SK-N-SH (cell line): ENCODE results near the gene C12orf42. TPM values are rescaled to one million over a fixed set of nuclear protein-coding genes. Genes with fewer than 3 reads are reported as not detected.

Experiments
- CTCF ChIA-PET: fragments of 300-600, 350-600 bp; formaldehyde crosslinking; extraction: SDS; loops from one replicate; lab custom pipeline; 2021; lab: Yijun Ruan, JAX
- POLR2A ChIA-PET: fragments of 350-600 bp; sonication (Branson Sonifier 250); formaldehyde crosslinking; extraction: SDS; loops from one replicate; lab custom pipeline; 2020; ENCODE audit warnings: antibody characterized with exemption, inconsistent platforms; lab: Yijun Ruan, JAX
- DNase-seq: peaks from one replicate; pipeline ENCODE4 v3.0.0; 2012
- H2AFZ ChIP-seq: fragments of 200-600 bp; sonication (generic); 2 replicates; pipeline ENCODE4 v1.8.1; 2016; ENCODE audit warnings: antibody characterized with exemption, mild to moderate bottlenecking, low read depth
- H3F3A ChIP-seq: fragments of 200-600 bp; sonication (generic); replicated peaks from 2 replicates; pipeline ENCODE3; 2016; ENCODE audit warnings: antibody characterized with exemption, mild to moderate bottlenecking; ENCODE audit not compliant: insufficient read depth
- H3K27ac ChIP-seq, 2 experiments: fragments of 200-500 bp in 1 of 2; fragments of 200-600 bp in 1 of 2; sonication (Bioruptor generic) in 1 of 2; sonication (generic), shearing (Covaris generic) in 1 of 2; 2 replicates each; pipeline versions ENCODE4 v1.5.1 to v1.6.1; 2014 to 2016; ENCODE audit warnings: low read depth in 2 of 2, inconsistent platforms in 1 of 2, low read length in 1 of 2, mild to moderate bottlenecking in 1 of 2, mixed read lengths in 1 of 2
- H3K27me3 ChIP-seq: fragments of 200-600 bp; sonication (generic), shearing (Covaris generic); 2 replicates; pipeline ENCODE4 v1.6.1; 2016; ENCODE audit warnings: mixed run types; ENCODE audit not compliant: insufficient read depth
- H3K36me3 ChIP-seq, 2 experiments: fragments of 200-500 bp in 1 of 2; fragments of 200-600 bp in 1 of 2; sonication (Bioruptor generic) in 1 of 2; sonication (generic) in 1 of 2; replicated peaks in 1 of 2; 2 replicates each; pipeline versions ENCODE3 to v1.5.1; 2014 to 2016; ENCODE audit warnings: low read length in 1 of 2, mild to moderate bottlenecking in 1 of 2; ENCODE audit not compliant: insufficient read depth in 2 of 2, control insufficient read depth in 1 of 2
- H3K4me1 ChIP-seq, 2 experiments: fragments of 200-500 bp in 1 of 2; fragments of 200-600 bp in 1 of 2; sonication (Bioruptor generic) in 1 of 2; sonication (generic), shearing (Covaris generic) in 1 of 2; 2 replicates each; pipeline versions ENCODE4 v1.5.1 to v1.6.1; 2014 to 2016; ENCODE audit warnings: low read depth in 1 of 2, low read length in 1 of 2, mixed run types in 1 of 2; ENCODE audit not compliant: insufficient read depth in 2 of 2, control insufficient read depth in 1 of 2
- H3K4me2 ChIP-seq: fragments of 200-600 bp; sonication (generic), shearing (Covaris generic); 2 replicates; pipeline ENCODE4 v1.6.1; 2017; ENCODE audit warnings: mixed run types
- H3K4me3 ChIP-seq, 2 experiments: fragments of 200-500 bp in 1 of 2; fragments of 200-600 bp in 1 of 2; sonication (Bioruptor generic) in 1 of 2; sonication (generic), shearing (Covaris generic) in 1 of 2; 2 replicates each; pipeline versions ENCODE4 v1.5.1 to v1.8.1; 2014 to 2016; ENCODE audit warnings: low read depth in 2 of 2, inconsistent platforms in 1 of 2, low read length in 1 of 2, mild to moderate bottlenecking in 1 of 2, mixed read lengths in 1 of 2, moderate library complexity in 1 of 2
- H3K79me2 ChIP-seq: fragments of 200-600 bp; sonication (generic); 2 replicates; pipeline ENCODE4 v1.8.1; 2017; ENCODE audit warnings: mild to moderate bottlenecking; ENCODE audit not compliant: insufficient read depth
- H3K9ac ChIP-seq: fragments of 200-600 bp; sonication (generic); 2 replicates; pipeline ENCODE4 v1.6.1; 2017; ENCODE audit warnings: mixed run types
- H3K9me2 ChIP-seq: fragments of 200-600 bp; sonication (generic); 2 replicates; pipeline ENCODE4 v1.6.1; 2017; ENCODE audit warnings: mixed run types
- H3K9me3 ChIP-seq: fragments of 200-600 bp; sonication (generic); 2 replicates; pipeline ENCODE4 v1.6.1; 2017; ENCODE audit warnings: mixed run types, mild to moderate bottlenecking, moderate library complexity
- H4K20me1 ChIP-seq: fragments of 200-600 bp; sonication (generic); 2 replicates; pipeline ENCODE4 v1.6.1; 2017; ENCODE audit warnings: mild to moderate bottlenecking, mixed run types; ENCODE audit not compliant: insufficient read depth
- CTCF ChIP-seq: fragments of 200-600 bp; sonication (generic); IDR thresholded peaks from 2 replicates; pipeline ENCODE4 v1.6.1; 2017; ENCODE audit warnings: antibody characterized with exemption, mild to moderate bottlenecking, moderate library complexity
- FOXM1 ChIP-seq: IDR thresholded peaks from 2 replicates; pipeline ENCODE4 v1.4.0; 2012; ENCODE audit warnings: low read depth, mild to moderate bottlenecking
- GABPA ChIP-seq: IDR thresholded peaks from 2 replicates; pipeline ENCODE4 v1.4.0; 2012; ENCODE audit warnings: low read depth, mild to moderate bottlenecking
- MAX ChIP-seq: IDR thresholded peaks from 2 replicates; pipeline ENCODE4 v1.4.0; 2012; ENCODE audit warnings: low read depth
- NFIC ChIP-seq: IDR thresholded peaks from 2 replicates; pipeline ENCODE4 v1.4.0; 2012; ENCODE audit warnings: borderline replicate concordance
- NRF1 ChIP-seq: IDR thresholded peaks from 2 replicates; pipeline ENCODE4 v1.6.1; 2012; ENCODE audit warnings: low read depth, mild to moderate bottlenecking, low read length
- PBX3 ChIP-seq: IDR thresholded peaks from 2 replicates; pipeline ENCODE4; 2012
- RAD21 ChIP-seq: IDR thresholded peaks from 2 replicates; pipeline ENCODE4 v1.6.1; 2012; ENCODE audit warnings: mild to moderate bottlenecking, low read length
- RCOR1 ChIP-seq: fragments of 150-350 bp; IDR thresholded peaks from 2 replicates; pipeline ENCODE4 v1.6.1; 2017; ENCODE audit warnings: antibody characterized with exemption, low read length
- REST ChIP-seq: IDR thresholded peaks from 2 replicates; pipeline ENCODE4 v1.6.1; 2012; ENCODE audit warnings: mild to moderate bottlenecking, low read depth, low read length, moderate library complexity
- RFX5 ChIP-seq: IDR thresholded peaks from 2 replicates; pipeline ENCODE4 v1.6.1; 2012; ENCODE audit warnings: mild to moderate bottlenecking, improper control_type of control experiment, low read length
- SIN3A ChIP-seq: IDR thresholded peaks from 2 replicates; pipeline ENCODE4 v1.6.1; 2012; ENCODE audit warnings: low read depth, mild to moderate bottlenecking, low read length, moderate library complexity, borderline replicate concordance
- SMC3 ChIP-seq: IDR thresholded peaks from 2 replicates; pipeline ENCODE4 v1.6.1; 2012; ENCODE audit warnings: low read depth, low read length, improper control_type of control experiment
- TCF12 ChIP-seq: IDR thresholded peaks from 2 replicates; pipeline ENCODE4 v1.4.0; 2012
- TEAD4 ChIP-seq: IDR thresholded peaks from 2 replicates; pipeline ENCODE4 v1.4.0; 2012; ENCODE audit warnings: mild to moderate bottlenecking, borderline replicate concordance; ENCODE audit not compliant: insufficient read depth
- USF1 ChIP-seq: IDR thresholded peaks from 2 replicates; pipeline ENCODE4 v1.4.0; 2012; ENCODE audit warnings: low read depth, borderline replicate concordance
- USF2 ChIP-seq: fragments of 150-350 bp; IDR thresholded peaks from 2 replicates; pipeline ENCODE4 v1.6.1; 2017; ENCODE audit warnings: antibody characterized with exemption, low read length, low read depth, borderline replicate concordance
- YY1 ChIP-seq: IDR thresholded peaks from 2 replicates; pipeline ENCODE4 v1.4.0; 2012; ENCODE audit warnings: low read depth, mild to moderate bottlenecking
- ZBTB33 ChIP-seq: IDR thresholded peaks from 2 replicates; pipeline ENCODE4 v1.4.0; 2012; ENCODE audit warnings: low read depth, borderline replicate concordance
- WGBS: methylation state at CpG from one replicate; pipeline ENCODE4 v1.1.6; 2017; ENCODE audit warnings: low lambda C conversion rate; 5-methylcytosine and 5-hydroxymethylcytosine counted together
- polyA plus RNA-seq, 3 experiments: library from polyadenylated mRNA; depleted of rRNA; stranded (reverse); fragments of >200 nt; gene quantifications; 2 replicates each; pipeline ENCODE4 v1.2.3, GENCODE V29; 2012

The C12orf42 gene
- polyA plus RNA-seq, 1 of the 3 experiments (the other 2 are of a cell fraction) = not detected

- no peak overlapping the region for H3K4me3 ChIP-seq
- H3F3A ChIP-seq = no peaks in the 10 kb centered on the region
- H3K36me3 ChIP-seq = no peaks in the 10 kb centered on the region
- H3K4me1 ChIP-seq = no peaks in the 10 kb centered on the region; a peak in 1 of 4 replicates
- H3K27ac ChIP-seq = no peak overlapping the region
- H2AFZ ChIP-seq = no peak overlapping the region
- no peaks in the 10 kb centered on the region for H3K27me3 ChIP-seq
- no peak overlapping the region for H3K4me2 ChIP-seq
- CTCF ChIA-PET = no interaction called here
- no peak overlapping the region for H3K9ac ChIP-seq
- TF ChIP-seq ZBTB33 (no peak), FOXM1 (no peak), NRF1 (no peak), CTCF (no peak), RAD21 (no peak), GABPA (no peak), SIN3A (no peak), REST (no peak), RCOR1 (no peak), NFIC (no peak), MAX (no peak), TEAD4 (no peak), RFX5 (no peak), TCF12 (no peak), PBX3 (no peak), YY1 (no peak), USF2 (no peak), USF1 (no peak), SMC3 (no peak)
- TF ChIP-seq, all 33 proteins: peak for 0
- POLR2A ChIA-PET = no interaction called here
- Histone ChIP-seq H3K79me2 (no peaks in the 10 kb centered on the region), H3K9me2 (no peaks in the 10 kb centered on the region), H4K20me1 (no peaks in the 10 kb centered on the region), H3K9me3 (no peaks in the 10 kb centered on the region)
- 34% methylated on average over 7 of the region's 7 CpGs for WGBS
- DNase-seq = no peak
Measured at GRCh38 chr12:103387385-103387784, 108.4 kb downstream of the C12orf42 start.
